ENCODE data around the gene DPH1.

DNA sequence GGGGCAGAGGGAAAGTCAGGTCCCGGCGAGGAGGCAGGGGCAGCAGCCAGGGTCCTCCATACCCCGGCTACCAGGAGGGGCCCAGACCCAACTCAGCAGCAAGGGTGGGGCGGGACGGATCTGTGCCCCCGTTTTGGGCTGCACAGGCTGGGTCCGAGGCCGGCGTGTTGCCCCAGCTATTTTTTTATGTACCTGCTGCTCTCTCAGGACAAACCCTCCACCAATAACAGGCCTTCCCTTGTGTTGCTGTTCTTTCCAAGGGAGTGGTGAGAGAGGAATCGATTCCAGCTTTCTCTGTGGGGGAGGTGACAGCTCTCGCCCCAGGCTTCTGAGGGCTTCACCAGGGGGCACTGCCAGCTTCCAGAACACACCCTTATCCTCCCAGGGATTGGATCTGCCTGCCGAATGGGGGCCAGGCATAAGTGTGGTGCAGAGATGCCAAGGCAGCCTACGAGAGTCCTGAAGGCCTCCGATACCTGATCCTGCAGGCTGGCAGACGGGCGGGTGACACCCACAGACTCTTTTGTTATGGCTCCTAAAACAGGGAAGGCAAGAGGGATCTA lies 27.1 kb upstream of the DPH1 start:
- TF ChIP-seq NRF1 (IDR thresholded peaks at IDR 0.05; ENCODE audit: low read depth, low read length) (no peak), EZH2phosphoT487 (IDR thresholded peaks at IDR 0.05; ENCODE audit: borderline replicate concordance, low read depth) (no peak), CHD2 (IDR thresholded peaks at IDR 0.05; ENCODE audit: low read length, partially characterized antibody) (no peak), JUND (IDR thresholded peaks at IDR 0.05) (no peak), CTCF (IDR thresholded peaks at IDR 0.05) (no peak), REST (IDR thresholded peaks at IDR 0.05; ENCODE audit: low read depth, low read length) (no peak)

Data from SK-N-SH (cell line).